Panc1 (cell line): ENCODE measurements around the gene CC2D1B. TPM values are rescaled to one million over a fixed set of nuclear protein-coding genes. Genes with fewer than 3 reads are reported as not detected.

ENCODE experiments used
- total RNA-seq: library from RNA; stranded (reverse); gene quantifications from one replicate; pipeline ENCODE4 v1.2.1, GENCODE V29; 2021; ENCODE audit not compliant: unreplicated experiment

The CC2D1B gene
- total RNA-seq, 1 experiment from 2014 or later = 52.5 TPM

Other genes starting within 250 kb of the CC2D1B start
- 18.0 TPM for gene ZFYVE9, start 224.1 kb downstream of the CC2D1B start, total RNA-seq
- gene ORC1, start 38.2 kb upstream of the CC2D1B start, total RNA-seq = 14.3 TPM
- 41.6 TPM for gene PRPF38A, start 38.4 kb upstream of the CC2D1B start, total RNA-seq
- 67.4 TPM for gene TUT4, start 186.9 kb upstream of the CC2D1B start, total RNA-seq
- 11.2 TPM for gene GPX7, start 236.2 kb upstream of the CC2D1B start, total RNA-seq